HG03039 (cell line): ENCODE results near the gene PRR5.
"Not testable (repeated sequence)": the region's sequence is repeated elsewhere in the genome, so short reads cannot be mapped to it uniquely, and the experiment has no call there.

Experiments used
- ATAC-seq: cut with Tn5 transposase; IDR thresholded peaks from one replicate; pipeline ENCODE4 v1.9.1; 2021; ENCODE audit warnings: mild to moderate bottlenecking, moderate library complexity; ENCODE audit not compliant: unreplicated experiment

PRR5 gene

DNA sequence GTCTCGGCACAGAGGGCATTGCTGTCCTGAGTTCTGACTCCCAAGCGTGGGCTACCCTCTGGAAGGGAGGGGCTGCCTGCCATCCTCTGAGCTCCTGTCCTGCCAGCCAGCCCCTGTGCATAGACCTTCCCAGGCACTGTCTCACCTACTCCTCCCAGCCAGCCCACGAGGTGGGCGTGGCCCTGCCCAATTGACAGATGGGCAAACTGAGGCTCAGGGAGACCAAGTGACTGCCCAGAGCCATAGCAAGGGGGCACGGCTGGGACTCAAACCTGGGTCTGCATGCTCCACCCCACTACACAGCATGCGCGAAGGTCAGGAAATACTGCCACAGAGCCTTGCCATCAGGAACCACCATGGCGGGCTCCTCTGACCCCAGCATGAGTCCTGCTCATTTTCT, 29.4 kb upstream of the PRR5 start:
- ATAC-seq = no peak

DNA sequence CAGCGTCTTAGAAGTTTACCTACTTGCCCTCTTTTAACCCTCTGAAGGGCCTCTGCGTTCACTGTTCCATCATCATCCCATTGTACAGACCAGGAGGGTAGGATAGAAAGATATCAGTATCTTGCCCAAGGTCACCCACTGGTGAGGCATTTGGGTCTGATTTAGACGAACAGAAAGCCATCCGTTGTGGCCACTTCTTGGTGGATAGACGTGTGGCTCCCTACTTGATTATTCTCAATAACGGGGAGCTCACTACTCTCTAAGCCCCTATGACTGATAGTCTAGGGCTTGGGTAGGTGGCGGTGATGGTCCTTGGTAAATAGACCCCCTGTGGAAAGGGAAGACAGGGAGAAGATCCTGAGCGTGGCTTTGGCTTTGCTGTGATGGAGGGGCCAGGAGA, 28.6 kb upstream of the PRR5 start:
- no peak for ATAC-seq

DNA sequence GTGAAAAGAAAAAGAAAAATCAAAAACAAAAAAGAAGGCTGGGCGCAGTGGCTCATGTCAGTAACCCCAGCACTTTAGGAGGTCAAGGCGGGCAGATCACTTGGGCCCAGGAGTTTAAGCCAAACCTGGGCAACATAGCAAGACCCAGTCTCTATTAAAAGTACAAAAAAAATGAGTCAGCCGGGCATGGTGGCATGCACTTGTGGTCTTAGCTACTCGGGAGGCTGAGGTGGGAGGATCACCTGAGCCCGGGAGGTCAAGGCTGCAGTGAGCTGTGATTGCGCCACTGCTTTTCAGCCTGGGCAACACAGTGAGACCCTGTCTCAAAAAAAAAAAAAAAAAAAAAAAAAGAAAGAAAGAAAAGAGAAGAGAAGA, 26.0 kb upstream of the PRR5 start:
- not testable (repeated sequence) for ATAC-seq

DNA sequence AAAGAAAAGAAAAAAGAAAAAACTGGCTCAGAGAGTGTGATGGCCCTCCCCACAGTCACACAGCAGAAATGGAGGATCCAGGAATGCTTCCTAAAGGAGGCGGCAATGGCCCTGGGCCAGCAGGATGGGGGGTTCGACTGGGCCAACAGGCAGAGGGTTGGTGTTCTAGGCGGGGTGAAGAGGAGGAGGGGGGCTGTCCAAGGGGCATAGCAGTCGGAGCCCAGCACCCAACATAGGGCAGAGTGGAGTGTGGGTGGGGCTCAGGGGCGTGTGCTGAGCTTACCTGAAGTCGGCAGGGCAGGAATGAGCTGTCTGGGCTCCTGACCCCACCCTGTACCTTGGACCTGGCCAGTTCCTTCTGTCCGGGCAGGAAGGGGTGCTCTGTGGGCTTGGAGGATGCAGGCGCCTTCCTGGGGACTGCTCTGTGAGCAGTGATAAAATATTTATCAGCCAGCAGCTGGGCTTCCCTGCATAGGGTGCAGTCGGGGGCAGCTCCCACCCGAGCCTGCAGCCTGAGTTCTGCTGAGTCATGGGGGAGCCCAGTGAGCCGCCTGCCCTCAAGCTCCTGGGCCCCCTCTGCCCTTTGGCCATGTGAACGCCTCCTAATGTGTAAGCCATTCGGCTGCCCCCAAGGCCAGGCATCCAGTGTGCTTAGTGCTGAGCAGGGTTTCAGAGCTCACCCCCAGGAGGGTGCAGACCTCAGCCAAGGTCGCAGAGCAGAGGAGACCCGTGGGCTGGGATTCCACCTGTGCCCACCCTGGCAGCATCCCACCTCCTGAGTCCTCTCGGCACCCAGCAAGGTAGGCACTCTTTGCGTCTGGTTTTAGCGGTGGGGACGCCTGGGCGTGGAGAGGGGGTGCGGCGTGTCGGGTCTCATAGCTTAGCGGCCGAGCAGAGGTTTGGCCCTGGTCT, 25.3 kb upstream of the PRR5 start:
- no peak for ATAC-seq

DNA sequence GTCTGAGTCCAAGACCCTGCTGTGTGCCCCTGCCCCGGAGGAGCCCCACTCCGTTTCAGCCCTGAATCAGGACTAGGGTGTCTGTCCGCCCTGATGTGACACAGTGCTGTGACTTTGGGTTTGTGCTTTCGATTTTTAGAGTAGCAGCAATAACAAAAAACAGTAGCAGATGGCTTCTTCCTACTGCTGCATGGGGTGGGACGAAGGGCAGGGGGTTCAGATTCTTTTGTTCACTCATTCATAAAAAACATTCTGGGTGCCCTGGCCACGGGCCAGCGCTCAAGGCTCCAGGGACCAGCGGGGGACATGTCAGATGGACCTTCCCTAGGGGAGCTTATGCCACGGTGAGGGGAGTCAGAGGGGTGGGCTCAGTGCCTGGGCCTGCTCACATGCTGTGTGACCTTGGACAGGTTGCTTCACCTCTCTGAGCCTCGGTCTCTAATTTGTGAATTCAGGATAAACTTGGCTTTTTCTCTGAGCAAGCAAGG, 24.6 kb upstream of the PRR5 start:
- ATAC-seq = no peak

DNA sequence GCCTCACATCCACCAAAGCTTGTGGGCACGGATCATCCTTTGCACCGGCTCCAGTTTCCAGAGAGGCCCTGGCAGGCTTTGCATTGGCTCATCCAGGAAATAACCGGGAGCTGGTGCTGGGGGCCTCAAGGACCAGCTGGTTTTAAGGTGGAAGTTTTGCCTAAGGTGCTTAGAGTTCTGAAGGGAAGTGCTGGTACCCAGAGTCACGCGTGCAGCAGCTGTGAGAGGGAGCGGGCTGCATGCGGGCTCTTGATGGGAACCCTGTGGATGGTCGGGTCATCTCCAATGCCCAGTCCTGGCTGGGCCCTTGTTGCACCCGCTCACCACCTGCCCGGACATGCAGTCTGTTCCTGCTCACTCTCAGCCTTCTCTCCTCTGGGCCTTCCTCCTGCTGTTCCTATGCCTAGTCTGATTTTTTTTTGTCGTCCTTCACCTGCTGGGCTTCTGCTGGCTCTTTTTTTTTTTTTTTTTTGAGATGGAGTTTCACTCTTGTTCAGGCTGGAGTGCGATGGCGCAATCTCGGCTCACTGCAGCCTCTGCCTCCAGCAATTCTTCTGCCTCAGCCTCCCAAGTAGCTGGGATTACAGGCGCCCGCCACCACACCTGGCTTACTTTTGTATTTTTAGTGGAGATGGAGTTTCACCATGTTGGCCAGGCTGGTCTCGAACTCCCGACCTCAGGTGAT, 24.0 kb upstream of the PRR5 start:
- ATAC-seq = no peak

DNA sequence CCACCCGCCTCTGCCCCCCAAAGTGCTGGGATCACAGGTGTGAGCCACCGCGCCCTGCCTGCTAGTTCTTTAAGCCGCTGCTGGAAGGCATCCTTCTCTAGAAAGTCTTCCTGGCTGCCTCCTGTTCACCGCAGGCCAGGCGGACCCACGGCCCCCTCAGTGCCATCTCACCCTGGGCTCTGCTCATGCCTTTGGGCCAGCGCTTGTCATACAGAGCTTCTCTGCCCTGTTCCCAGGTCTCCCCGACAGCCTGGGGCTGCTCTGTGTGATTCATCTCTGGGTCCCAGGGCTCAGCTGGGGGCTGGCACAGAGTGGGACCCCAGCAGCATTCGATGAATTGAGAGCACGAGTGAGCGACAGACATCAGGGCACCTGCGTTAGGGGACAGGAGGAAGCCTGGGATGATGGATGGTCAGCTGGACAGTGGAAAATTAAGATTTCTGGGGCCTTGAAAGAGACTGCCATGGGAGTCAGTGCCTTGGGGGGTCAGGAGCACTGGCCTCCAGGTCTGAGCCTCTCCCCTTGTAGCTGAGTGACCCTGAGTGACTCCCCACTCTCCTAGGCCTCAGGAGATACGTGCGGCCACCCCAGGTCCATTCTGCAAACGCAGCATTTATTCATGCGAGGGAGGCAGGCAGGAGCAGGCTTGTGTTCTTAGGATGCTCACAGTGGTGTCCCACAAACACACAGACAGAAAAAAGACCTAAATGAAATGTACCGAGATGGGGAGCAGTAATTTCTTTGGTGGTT, 23.3 kb upstream of the PRR5 start:
- ATAC-seq = no peak

DNA sequence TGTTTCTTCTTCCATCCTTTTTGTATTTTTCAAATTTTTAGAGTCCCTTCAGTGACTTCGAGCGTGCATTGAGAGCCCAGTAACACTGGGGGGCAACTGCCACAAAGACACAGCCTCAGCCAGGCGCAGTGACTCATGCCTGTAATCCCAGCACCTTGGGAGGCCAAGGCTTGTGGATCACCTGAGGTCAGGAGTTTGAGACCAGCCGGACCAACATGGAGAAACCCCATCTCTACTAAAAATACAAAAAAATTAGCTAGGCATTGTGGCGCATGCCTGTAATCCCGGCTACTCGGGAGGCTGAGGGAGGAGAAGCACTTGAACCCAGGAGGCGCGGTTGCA, 22.7 kb upstream of the PRR5 start:
- not testable (repeated sequence) for ATAC-seq

DNA sequence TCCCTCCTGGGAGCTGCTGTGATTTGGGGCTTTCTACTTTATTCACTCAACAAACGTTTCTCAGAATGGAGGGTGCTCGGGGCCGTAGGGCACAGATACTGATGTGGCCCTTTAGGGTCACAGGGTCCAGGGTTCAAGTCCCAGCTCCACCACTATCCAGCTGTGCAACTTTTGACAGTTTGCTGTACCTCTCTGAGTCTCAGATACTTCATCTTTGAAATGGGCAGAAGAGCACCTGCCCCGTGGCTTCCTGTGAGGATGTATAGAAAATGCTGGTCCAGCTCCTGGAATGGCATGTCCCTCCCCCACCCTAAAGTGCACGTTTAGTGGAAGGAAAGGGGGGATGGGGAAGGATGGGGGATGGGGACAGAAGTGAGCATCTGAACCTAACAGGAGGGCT, 21.9 kb upstream of the PRR5 start:
- ATAC-seq = no peak

DNA sequence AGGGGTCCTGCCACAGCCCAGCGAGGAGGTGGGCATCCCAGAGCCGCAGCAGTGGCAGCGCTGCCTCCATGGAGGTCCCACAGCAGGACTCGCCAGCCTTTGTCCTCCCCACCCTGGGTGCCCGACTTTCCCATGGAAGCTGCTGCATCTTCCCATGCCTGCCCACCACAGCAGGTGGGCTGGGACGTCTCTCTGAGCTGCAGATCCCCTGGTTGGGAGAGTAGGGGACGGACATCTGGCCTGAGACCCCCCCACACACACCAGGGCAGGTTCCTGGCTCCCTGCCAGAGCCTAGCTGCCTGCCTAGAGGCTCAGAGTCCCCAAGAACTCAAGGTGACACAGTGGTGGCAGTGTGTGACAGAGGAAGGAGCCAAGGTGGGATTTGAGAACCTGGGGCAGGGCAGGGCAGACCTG, 21.5 kb upstream of the PRR5 start:
- no peak for ATAC-seq

DNA sequence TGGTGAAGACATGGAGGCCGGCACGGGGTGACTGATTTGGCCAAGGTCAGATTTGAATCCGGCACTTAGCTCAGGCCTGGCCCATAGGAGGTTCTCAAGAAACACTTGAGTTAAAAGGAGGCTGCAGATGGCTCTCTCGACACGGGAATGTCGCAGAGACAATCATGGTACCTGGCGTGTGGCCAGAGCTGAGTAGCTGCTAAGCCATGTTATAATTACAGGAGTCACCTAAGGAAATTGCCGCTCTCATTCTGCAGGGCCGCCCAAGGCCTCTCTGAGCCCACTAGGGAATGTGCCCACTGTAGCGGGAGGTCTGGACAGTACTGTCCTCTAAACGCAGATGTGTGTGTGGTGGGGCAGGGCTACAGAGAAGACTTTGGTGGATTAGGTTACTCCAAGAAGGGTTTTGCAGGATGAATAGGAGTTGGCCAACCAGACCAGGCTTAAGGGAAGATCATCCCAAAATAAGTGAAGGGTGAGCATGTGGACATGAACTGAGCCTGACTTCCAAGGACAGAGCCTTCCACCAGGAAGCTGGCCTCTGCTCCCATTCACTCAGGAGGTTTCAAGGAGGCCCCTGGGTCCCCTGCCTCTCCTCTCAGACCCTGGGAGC, 19.3 kb upstream of the PRR5 start:
- no peak for ATAC-seq

DNA sequence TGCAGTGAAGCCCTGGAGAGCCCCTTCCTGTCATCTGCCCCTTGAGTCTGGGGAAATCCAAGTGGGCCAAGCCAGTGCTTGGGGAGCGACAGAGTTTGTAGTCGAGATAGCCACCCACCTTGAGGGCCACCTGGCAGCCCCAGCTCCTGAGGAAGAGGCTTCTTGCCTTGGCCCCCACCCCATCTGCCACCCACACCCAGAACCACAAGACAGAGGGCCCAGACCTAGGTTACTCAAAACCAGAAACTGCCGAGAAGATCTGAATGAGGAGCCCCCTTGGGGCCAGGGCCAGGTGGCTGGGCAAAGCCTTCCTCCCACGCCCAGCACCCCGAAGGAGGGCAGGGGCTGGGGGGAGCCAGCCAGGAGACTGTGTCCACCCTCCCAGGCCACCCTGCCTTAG, 18.8 kb upstream of the PRR5 start:
- ATAC-seq = no peak

DNA sequence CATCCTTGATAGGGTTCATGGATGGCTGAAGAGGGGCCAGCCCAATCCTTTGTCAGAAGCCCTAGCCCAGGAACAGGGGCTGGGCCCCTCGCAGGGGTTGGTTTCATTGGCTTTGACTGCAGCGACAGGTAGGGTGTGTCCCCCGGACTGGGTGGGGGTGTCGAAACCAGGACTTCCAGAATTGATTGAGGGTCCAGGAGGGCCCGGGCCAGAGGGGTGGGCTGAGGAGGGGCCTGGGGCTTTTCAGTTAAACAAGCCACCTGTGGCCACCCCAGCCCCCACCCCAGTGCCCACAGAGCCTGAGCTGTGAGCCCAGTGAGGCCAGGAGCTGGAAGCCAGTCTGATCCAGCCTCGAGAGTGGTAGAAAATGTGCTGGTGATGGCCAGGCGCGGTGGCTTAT, 18.1 kb upstream of the PRR5 start:
- no peak for ATAC-seq

DNA sequence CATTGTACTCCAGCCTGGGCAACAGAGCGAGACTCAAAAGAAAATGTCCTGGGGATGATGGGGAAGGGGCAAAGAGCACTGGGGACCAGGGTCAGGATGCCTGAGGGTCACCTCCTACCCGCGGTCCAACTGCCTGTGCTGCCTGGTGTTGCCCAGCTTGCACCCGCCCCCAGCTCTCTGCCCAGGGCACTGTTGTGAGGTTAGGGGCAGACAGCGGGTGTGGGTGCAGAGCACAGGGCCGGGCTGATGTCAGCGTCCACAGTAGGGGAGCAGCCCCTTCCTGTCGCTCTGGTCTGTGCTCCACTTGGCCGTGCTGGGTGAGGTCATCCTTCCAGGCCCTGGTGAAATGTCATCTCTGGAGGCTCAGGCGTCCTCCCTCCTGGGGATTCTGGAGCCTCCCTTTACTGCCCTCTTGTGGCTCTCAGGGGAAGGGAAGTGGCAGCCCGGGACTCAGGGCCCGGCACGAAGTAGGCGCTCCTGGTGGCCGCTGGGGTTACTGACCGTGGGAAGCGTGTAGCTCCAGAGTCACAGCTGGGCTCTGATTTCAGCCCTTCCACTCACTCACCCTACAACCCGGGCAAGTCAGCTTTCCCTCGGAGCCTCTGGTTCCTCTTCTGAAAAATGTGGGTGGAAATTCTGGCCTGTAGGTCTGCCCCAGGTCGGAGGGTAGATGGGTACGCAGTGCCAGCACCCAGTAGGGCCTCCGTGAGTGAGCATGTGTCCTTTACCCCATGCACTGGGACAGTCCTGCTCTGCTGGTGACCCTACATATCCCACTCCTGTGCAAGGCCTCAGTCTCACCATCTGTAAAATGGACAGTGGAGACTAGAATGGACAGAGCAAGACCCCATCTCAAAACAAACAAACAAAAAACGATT, 17.3 kb upstream of the PRR5 start:
- ATAC-seq = peak; percentile 46

DNA sequence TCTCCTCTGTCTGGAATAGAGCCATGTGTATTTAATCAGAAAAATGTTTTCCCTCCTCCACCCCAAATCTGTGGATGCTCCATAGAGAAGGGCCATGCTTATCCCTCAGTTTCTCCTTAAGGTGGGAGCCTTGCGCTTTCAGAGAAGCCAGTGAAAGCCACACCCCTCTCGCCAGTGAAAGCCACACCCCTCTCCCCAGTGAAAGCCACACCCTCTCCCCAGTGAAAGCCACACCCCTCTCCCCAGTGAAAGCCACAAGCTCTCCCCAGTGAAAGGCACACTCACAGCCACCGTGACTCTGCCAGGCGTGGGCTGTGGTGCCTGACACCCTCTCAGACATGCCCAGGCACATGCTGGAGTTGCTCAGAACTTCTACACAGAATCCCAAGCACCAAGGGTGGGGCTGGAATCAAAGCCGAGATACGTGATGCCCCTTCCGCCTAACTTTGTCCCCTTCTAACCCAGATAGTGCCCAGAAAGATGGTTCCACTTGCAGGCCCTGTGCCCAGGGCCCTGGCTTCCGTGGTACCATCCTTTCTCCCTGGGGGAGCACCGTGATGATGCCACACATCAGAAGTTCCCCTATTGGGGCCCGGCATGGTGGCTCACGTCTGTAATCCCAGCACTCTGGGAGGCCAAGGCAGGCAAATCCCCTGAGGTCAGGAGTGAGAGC, 16.5 kb upstream of the PRR5 start:
- peak; percentile 38 for ATAC-seq

DNA sequence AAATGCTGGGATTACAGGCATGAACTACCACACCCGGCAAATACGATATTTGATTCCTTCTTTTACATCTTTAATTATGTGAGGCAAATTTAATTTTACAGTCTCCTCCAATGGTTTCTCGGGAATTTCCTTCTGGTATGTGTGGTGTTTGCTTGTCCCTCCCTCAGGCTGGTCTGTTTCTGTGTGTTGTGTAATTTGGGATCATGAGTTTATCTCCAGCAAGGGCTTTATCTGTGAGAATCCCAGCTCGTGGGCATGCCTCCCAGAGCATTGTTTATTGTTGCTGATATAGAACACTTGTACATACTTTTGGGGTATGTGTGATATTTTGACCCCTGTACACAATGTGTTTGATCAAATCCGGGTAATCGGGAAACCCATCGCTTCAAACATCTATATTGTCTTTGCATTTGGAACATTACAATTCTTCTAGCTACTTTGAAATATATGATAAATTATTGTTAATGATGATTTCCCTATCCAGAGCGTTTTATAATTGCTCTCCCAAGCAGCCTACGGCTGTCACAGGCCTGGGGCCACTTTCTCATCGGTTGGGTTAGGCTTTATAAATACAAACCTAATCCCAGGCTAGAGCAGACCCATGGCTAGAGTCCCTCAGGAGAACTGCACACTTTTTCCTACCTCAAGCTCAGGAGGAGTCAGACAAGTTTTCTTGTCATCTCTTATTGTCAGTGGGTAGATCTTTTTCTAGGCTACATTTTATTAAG, 15.0 kb upstream of the PRR5 start:
- no peak for ATAC-seq

DNA sequence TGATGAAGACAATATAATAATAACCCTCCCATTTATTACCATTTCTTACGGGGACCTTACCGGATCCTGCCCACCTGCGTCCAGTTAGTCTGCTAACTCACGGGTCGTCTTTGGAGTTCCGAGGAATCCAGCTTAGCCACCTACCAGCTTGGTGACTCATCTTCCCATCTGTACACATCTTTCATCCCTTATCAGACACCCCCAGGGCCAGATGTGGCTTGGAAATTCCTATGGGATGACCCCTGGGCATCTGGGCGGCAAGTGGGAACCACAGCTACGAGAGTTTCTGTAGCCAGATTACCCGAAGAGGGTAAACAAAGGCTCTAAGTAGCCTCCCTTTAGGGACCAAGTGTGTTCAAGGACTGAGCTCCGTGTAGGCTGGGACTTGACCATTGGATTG, 12.8 kb upstream of the PRR5 start:
- no peak for ATAC-seq

DNA sequence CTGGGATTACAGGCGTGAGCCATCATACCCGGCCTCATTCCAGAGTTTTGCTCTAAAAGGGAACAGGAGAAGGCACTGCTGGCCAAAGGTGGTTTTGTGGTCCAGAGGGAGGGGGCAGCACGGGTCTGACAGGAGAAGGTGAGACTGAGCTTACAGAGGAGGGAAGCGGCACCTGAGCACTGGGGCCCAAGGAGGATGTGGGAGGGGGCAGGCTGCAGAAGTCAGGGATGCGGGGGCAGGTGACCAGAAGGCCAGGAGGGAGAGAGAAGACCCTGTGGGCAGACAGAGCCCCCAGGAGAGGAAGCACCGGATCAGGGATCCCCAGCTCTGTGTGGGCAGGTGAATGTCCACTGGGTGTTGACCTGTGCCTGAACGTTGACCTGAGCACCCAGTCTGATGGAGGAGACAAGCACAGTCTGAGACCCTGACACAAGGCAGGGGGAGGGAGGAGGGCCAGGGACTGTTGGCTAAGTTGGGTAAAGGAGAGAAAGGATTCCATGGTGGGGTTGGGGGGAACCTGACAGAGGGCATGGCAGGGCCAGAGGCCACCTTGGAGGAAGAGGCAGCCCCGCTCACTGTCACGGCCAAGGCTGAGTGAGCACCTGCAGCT, 12.0 kb upstream of the PRR5 start:
- no peak for ATAC-seq
